GM12878 (cell line): ENCODE data around the gene IL22RA2. TPM values are rescaled to one million over a fixed set of nuclear protein-coding genes. Genes with fewer than 3 reads are reported as not detected.

ENCODE experiments used
- ATAC-seq: fragments of 200-7000 bp; cut with Tn5 transposase; 3 replicates; pipeline ENCODE4 v1.9.1; 2020; ENCODE audit warnings: mild to moderate bottlenecking, moderate library complexity
- BruUV-seq: library from RNA; stranded (reverse); fragments of 400-500 nt; replicated peaks from 2 replicates; lab custom pipeline; 2021; lab: Mats Ljungman, UMichigan
- CTCF ChIA-PET: fragments of 300-600 bp; sonication (Branson Sonifier 250); formaldehyde crosslinking; extraction: SDS; loops from one replicate; lab custom pipeline; 2021; ENCODE audit warnings: inconsistent platforms; lab: Yijun Ruan, JAX
- POLR2A ChIA-PET: fragments of 350-600 bp; formaldehyde crosslinking; extraction: SDS; loops from one replicate; lab custom pipeline; 2021; ENCODE audit warnings: inconsistent platforms; lab: Charles Lee
- RAD21 ChIA-PET: fragments of 300-600 bp; sonication (Branson Sonifier 250); formaldehyde crosslinking; loops from one replicate; lab custom pipeline; 2023; ENCODE audit warnings: antibody characterized with exemption; ENCODE audit not compliant: unreplicated experiment; lab: Charles Lee
- SMC1A ChIA-PET: fragments of 300-600 bp; sonication (Branson Sonifier 250); formaldehyde crosslinking; loops from one replicate; lab custom pipeline; 2023; ENCODE audit not compliant: unreplicated experiment, uncharacterized antibody; lab: Charles Lee
- DNase-seq: peaks from one replicate; pipeline ENCODE4 v3.0.0-alpha.2; 2011; ENCODE audit warnings: low read depth, low spot score
- FAIRE-seq: peaks from 3 replicates; lab custom pipeline; 2011; peaks lifted over from hg19 to GRCh38; lab: Jason Lieb, UNC
- H2AFZ ChIP-seq: 2 replicates; pipeline ENCODE4 v1.6.0; 2011; ENCODE audit warnings: low read depth, low read length, control low read depth; ENCODE audit not compliant: control insufficient read depth
- H3K27ac ChIP-seq: 2 replicates; pipeline ENCODE4 v1.5.1; 2011; ENCODE audit warnings: control low read depth; ENCODE audit not compliant: control insufficient read depth, insufficient read depth
- H3K27me3 ChIP-seq, 2 experiments: replicated peaks in 1 of 2; 2 replicates each; pipeline versions ENCODE4 v1.6.0 to v1.6.1; 2011; ENCODE audit warnings: low read length in 1 of 2; ENCODE audit not compliant: control insufficient read depth in 2 of 2, insufficient read depth in 2 of 2
- H3K36me3 ChIP-seq, 2 experiments: 2 replicates each; pipeline ENCODE4 v1.5.1; 2011; ENCODE audit warnings: low read length in 1 of 2; ENCODE audit not compliant: control insufficient read depth in 2 of 2, insufficient read depth in 2 of 2
- H3K4me1 ChIP-seq: 2 replicates; pipeline ENCODE4 v1.6.1; 2011; ENCODE audit warnings: mild to moderate bottlenecking, low read length, moderate library complexity, mixed read lengths; ENCODE audit not compliant: control insufficient read depth, insufficient read depth
- H3K4me2 ChIP-seq: 2 replicates; pipeline ENCODE4 v1.6.0; 2011; ENCODE audit warnings: control low read depth; ENCODE audit not compliant: control insufficient read depth, insufficient read depth
- H3K4me3 ChIP-seq: fragments of 200-600 bp; sonication (generic); 2 replicates; pipeline ENCODE4 v1.5.1; 2016
- H3K79me2 ChIP-seq: 2 replicates; pipeline ENCODE4 v1.6.0; 2011; ENCODE audit warnings: low read length; ENCODE audit not compliant: control insufficient read depth, insufficient read depth
- H3K9ac ChIP-seq: 2 replicates; pipeline ENCODE4 v1.8.0; 2011; ENCODE audit warnings: low read length, control low read depth, mixed read lengths; ENCODE audit not compliant: control insufficient read depth, insufficient read depth
- H3K9me3 ChIP-seq: replicated peaks from 3 replicates; pipeline ENCODE4 v1.5.1; 2011; ENCODE audit warnings: mild to moderate bottlenecking, low read length; ENCODE audit not compliant: control insufficient read depth, insufficient read depth
- H4K20me1 ChIP-seq: 2 replicates; pipeline ENCODE4 v1.6.0; 2011; ENCODE audit not compliant: control insufficient read depth, insufficient read depth
- CBX3 ChIP-seq: fragments of 200-600 bp; sonication (generic); IDR thresholded peaks from 2 replicates; pipeline ENCODE4 v1.6.1; 2016; ENCODE audit warnings: low read depth, borderline replicate concordance
- CHD1 ChIP-seq: IDR thresholded peaks from 2 replicates; pipeline ENCODE4 v1.6.1; 2012; ENCODE audit warnings: low read depth, low read length, improper control_type of control experiment
- CREM ChIP-seq: IDR thresholded peaks from 2 replicates; pipeline ENCODE4 v1.6.1; 2014; ENCODE audit warnings: antibody characterized with exemption, low read depth
- EED ChIP-seq: sonication (generic); IDR thresholded peaks from 2 replicates; pipeline ENCODE4 v1.6.1; 2016; ENCODE audit warnings: antibody characterized with exemption, low read depth
- FOS ChIP-seq: IDR thresholded peaks from 3 replicates; pipeline ENCODE4 v1.6.1; 2011; ENCODE audit warnings: borderline replicate concordance; ENCODE audit not compliant: insufficient read length; ENCODE audit errors: extremely low read depth
- KAT2A ChIP-seq: conservative IDR thresholded peaks from 2 replicates; pipeline ENCODE4 v1.6.1; 2011; ENCODE audit warnings: low read depth, low read length; ENCODE audit not compliant: control insufficient read depth
- MTA2 ChIP-seq: fragments of 450-650 bp; IDR thresholded peaks from 2 replicates; pipeline ENCODE4 v1.6.1; 2016; ENCODE audit warnings: low read depth, mild to moderate bottlenecking, moderate library complexity
- NBN ChIP-seq: fragments of 450-650 bp; IDR thresholded peaks from 2 replicates; pipeline ENCODE4 v1.6.1; 2016
- RAD21 ChIP-seq: IDR thresholded peaks from 2 replicates; pipeline ENCODE4 v1.6.1; 2011; ENCODE audit warnings: mild to moderate bottlenecking, low read depth, low read length, moderate library complexity; ENCODE audit not compliant: insufficient read depth
- RCOR1 ChIP-seq: conservative IDR thresholded peaks from 2 replicates; pipeline ENCODE4 v1.6.1; 2012; ENCODE audit warnings: low read depth, low read length, improper control_type of control experiment
- RELA ChIP-seq: fragments of 450-650 bp; IDR thresholded peaks from 2 replicates; pipeline ENCODE4 v1.8.0; 2014; ENCODE audit warnings: borderline replicate concordance; ENCODE audit not compliant: partially characterized antibody
- REST ChIP-seq: IDR thresholded peaks from 2 replicates; pipeline ENCODE4 v1.6.1; 2012; ENCODE audit warnings: mild to moderate bottlenecking, low read depth, low read length
- SMC3 ChIP-seq: IDR thresholded peaks from 2 replicates; pipeline ENCODE4 v1.6.1; 2011; ENCODE audit warnings: low read length, improper control_type of control experiment, borderline replicate concordance
- SUZ12 ChIP-seq: fragments of 200-600 bp; sonication (generic); IDR thresholded peaks from one replicate; pipeline ENCODE4 v1.6.1; 2018; ENCODE audit warnings: antibody characterized with exemption, mild to moderate bottlenecking; ENCODE audit not compliant: unreplicated experiment
- TBL1XR1 ChIP-seq: IDR thresholded peaks from 2 replicates; pipeline ENCODE4 v1.6.1; 2012; ENCODE audit warnings: low read depth, low read length, improper control_type of control experiment
- ZNF207 ChIP-seq: fragments of 450-650 bp; IDR thresholded peaks from 2 replicates; pipeline ENCODE4 v1.6.1; 2014; ENCODE audit warnings: antibody characterized with exemption, mild to moderate bottlenecking, borderline replicate concordance
- WGBS: methylation state at CpG from one replicate; pipeline ENCODE4 v1.1.6; 2016; ENCODE audit warnings: low lambda C conversion rate; ENCODE audit not compliant: insufficient replicate concordance, insufficient coverage; ENCODE audit errors: missing lambda C conversion rate; 5-methylcytosine and 5-hydroxymethylcytosine counted together
- in situ Hi-C: fragments of 300-500 bp; cut with MboI; formaldehyde crosslinking; loops from 9 replicates; pipeline ENCODE4 v1.14.3; 2018; ENCODE audit warnings: mixed read lengths
- intact Hi-C: fragments of 100-400 bp; cut with micrococcal nuclease; formaldehyde crosslinking; loops from one replicate; pipeline ENCODE4 v1.14.2; 2022; ENCODE audit not compliant: unreplicated experiment
- polyA plus RNA-seq, 11 experiments: library from polyadenylated mRNA; depleted of rRNA in 4 of 11; unstranded in 6 of 11; stranded (reverse) in 5 of 11; fragments of >200 nt; fragmentation: Nextera tagmentation in 4 of 11; fragmentation: Illumina TruSeq in 1 of 11; extraction: Ambion mirVana in 4 of 11; extraction: Trizol in 1 of 11; gene quantifications; 1 replicate in 1 of 11; 2 replicates in 10 of 11; pipeline versions ENCODE4 v1.2.1 to v1.2.3, GENCODE V29; 2011 to 2016; ENCODE audit warnings: inconsistent platforms in 2 of 11, missing spikeins in 2 of 11, low read depth in 1 of 11
- total RNA-seq, 4 experiments: library from RNA; depleted of rRNA in 3 of 4; stranded (reverse); fragments of >200 nt in 3 of 4; fragmentation: Illumina TruSeq in 1 of 4; extraction: Trizol in 1 of 4; gene quantifications; 2 replicates each; pipeline versions ENCODE4 v1.2.1 to v1.2.3, GENCODE V29; 2013 to 2021

The IL22RA2 gene
- total and polyA plus RNA-seq, 10 of the 15 experiments (the other 5 are each of a cell fraction or from before 2014, with no cell fraction given): 0.05 to 0.22 (median 0.09) TPM; not detected in 3

- 0 out of 2 replicates have a peak, but pooled peaks have one; percentile 58 for TF ChIP-seq EED
- no peak for TF ChIP-seq CHD1
- no peak for TF ChIP-seq SUZ12
- TF ChIP-seq CREM: no peak
Measured at GRCh38 chr6:137166247-137167098, 7.0 kb downstream of the IL22RA2 start (continued).

- Histone ChIP-seq H3K27ac (peak overlapping the region; percentile 93), H3K36me3 (no peaks in the 10 kb centered on the region), H2AFZ (no peak overlapping the region; the same call in 1 of the 2 replicates), H3K9ac (peak overlapping the region; percentile 32), H3K9me3 (peaks cover 37% of the 10 kb centered on the region), H3K4me3 (no peak overlapping the region), H3K79me2 (no peaks in the 10 kb centered on the region), H3K4me1 (peaks cover 37% of the 10 kb centered on the region), H4K20me1 (no peaks in the 10 kb centered on the region), H3K4me2 (peak overlapping the region; percentile 19), H3K27me3 (no peaks in the 10 kb centered on the region)
- intact Hi-C loops (loop anchor here (1.0 to 5.0 kb wide), 9 partner anchors 44 to 477 kb away; partner anchors contain the start of gene IFNGR1), in situ Hi-C loops (loop anchor here (5.0 kb wide), 2 partner anchors 63 to 147 kb away; no protein-coding TSS in a partner anchor)
- ATAC-seq (peak; percentile 86), FAIRE-seq (peak; percentile 95), DNase-seq (peak; percentile 85)
- ChIA-PET SMC1A (interaction anchor here (0.6 to 9.7 kb wide), 50 partner anchors 9 to 810 kb away, joined by 3 to 293 read pairs (median 6); no protein-coding TSS in a partner anchor), RAD21 (interaction anchor here (0.6 to 11.3 kb wide), 37 partner anchors 9 to 774 kb away, joined by 3 to 500 read pairs (median 6); no protein-coding TSS in a partner anchor), CTCF (interaction anchor here (0.5 to 4.7 kb wide), 44 partner anchors 9 to 492 kb away, joined by 3 to 160 read pairs (median 5); partner anchors contain the start of gene MAP3K5), POLR2A (interaction anchor here (0.6 to 3.4 kb wide), 22 partner anchors 10 to 492 kb away, joined by 3 to 62 read pairs (median 6); no protein-coding TSS in a partner anchor)
- BruUV-seq: TSS peak; percentile 96
- WGBS: 3% methylated on average over 9 of the region's 9 CpGs
- peak; percentile 76; the same call in 1 of the 2 replicates for TF ChIP-seq NBN
- TF ChIP-seq REST: no peak
- TF ChIP-seq RELA: peak; percentile 85
- TF ChIP-seq FOS: no peak
- TF ChIP-seq CREM: 0 out of 2 replicates have a peak, but pooled peaks have one; percentile 19
- TF ChIP-seq SMC3: peak; percentile 86; the same call in 1 of the 2 replicates
- TF ChIP-seq ZNF207: 0 out of 2 replicates have a peak, but pooled peaks have one; percentile 70
- TF ChIP-seq RAD21: peak; percentile 95
- TF ChIP-seq RCOR1: no peak; the same call in 1 of the 2 replicates
- TF ChIP-seq CBX3: no peak
- TF ChIP-seq TBL1XR1: peak; percentile 29; the same call in 1 of the 2 replicates
- peak; percentile 68 for TF ChIP-seq MTA2
- no peak for TF ChIP-seq KAT2A
Measured at GRCh38 chr6:137165375-137166246, 7.8 kb downstream of the IL22RA2 start.
